Fibroblast of pulmonary artery (primary cell): ENCODE measurements around the gene IL4.

Experiments
- DNase-seq: peaks from one replicate; pipeline ENCODE4 v3.0.0-alpha.2; 2010; ENCODE audit warnings: low read depth
- H3K4me3 ChIP-seq: replicated peaks from 2 replicates; pipeline ENCODE4 v1.5.1; 2011; ENCODE audit warnings: low read depth, mild to moderate bottlenecking, control low read depth, low read length, moderate library complexity
- TF ChIP-seq, protein P1 (sequence below): IDR thresholded peaks from 2 replicates; pipeline ENCODE4 v1.5.1; 2011; ENCODE audit warnings: mild to moderate bottlenecking, control low read depth, low read length, inconsistent platforms; ENCODE audit errors: missing control alignments

The IL4 gene

DNA sequence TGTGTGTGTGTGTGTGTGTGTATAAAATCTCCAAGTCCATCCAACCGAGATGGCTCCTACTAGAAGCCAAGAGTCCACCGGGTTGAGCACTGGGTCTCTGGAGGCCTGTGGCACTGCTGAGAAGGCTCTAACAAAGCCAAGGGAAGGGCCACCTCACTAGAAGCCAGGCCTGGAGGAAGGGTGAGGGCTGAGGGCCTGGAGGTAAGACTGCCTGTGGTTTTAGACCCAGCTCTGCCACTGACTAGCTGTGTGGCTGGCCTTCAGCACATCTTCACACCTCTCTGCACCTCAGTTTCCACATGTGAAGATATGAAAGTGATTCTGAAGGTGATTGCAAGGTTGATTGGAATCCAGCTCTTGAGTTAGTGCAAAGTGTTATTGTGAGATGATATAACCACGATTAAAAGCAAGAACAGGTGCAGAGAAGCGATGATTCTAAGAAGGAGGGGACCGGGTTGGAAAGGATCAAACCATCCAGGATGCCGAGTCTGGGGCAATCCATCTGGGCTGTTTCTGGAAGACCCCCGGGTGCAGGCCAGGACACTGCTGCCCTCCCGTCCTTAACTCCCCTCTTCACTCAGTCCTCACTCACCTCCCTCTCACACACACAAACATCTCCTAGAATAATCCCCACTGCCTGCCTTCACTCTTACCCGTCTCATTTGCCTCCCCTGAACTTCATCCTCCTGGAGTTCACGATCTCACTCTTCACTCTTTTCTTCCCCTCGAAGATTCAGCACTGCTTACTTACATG is 2.3 kb downstream of the IL4 start:
- H3K4me3 ChIP-seq = no peak overlapping the region
- DNase-seq = no peak
- TF ChIP-seq, protein P1, sequence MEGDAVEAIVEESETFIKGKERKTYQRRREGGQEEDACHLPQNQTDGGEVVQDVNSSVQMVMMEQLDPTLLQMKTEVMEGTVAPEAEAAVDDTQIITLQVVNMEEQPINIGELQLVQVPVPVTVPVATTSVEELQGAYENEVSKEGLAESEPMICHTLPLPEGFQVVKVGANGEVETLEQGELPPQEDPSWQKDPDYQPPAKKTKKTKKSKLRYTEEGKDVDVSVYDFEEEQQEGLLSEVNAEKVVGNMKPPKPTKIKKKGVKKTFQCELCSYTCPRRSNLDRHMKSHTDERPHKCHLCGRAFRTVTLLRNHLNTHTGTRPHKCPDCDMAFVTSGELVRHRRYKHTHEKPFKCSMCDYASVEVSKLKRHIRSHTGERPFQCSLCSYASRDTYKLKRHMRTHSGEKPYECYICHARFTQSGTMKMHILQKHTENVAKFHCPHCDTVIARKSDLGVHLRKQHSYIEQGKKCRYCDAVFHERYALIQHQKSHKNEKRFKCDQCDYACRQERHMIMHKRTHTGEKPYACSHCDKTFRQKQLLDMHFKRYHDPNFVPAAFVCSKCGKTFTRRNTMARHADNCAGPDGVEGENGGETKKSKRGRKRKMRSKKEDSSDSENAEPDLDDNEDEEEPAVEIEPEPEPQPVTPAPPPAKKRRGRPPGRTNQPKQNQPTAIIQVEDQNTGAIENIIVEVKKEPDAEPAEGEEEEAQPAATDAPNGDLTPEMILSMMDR = no peak

DNA sequence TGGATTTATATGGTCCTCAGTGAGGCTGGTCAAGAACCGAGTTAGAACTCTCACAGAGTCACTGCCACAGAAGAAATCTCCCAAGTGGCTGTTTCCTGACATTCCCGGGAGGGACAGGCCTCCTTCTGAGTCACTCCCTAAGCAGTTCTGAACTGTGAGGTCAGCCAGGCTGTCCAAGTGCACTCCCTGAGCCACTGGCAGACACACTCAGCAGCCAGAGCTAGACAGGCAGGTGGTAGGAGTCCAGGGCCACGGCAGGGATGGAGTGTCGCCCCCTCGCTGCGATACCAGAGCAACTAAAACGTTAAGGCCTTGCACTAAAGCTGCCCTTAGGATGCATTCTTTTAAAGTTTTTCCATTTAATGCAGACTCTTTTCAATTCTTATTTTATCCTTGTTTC is 3.4 kb downstream of the IL4 start:
- peak; percentile 78 for DNase-seq
- TF ChIP-seq, protein P1 = peak; percentile 42

GRCh38 chr5:132677682-132678400 is 4.1 kb downstream of the IL4 start:
- no peak for DNase-seq
- H3K4me3 ChIP-seq = no peak overlapping the region
- TF ChIP-seq, protein P1 = no peak

More for the DNA sequence above, 3.4 kb downstream of the IL4 start:
- no peak overlapping the region for H3K4me3 ChIP-seq

DNA sequence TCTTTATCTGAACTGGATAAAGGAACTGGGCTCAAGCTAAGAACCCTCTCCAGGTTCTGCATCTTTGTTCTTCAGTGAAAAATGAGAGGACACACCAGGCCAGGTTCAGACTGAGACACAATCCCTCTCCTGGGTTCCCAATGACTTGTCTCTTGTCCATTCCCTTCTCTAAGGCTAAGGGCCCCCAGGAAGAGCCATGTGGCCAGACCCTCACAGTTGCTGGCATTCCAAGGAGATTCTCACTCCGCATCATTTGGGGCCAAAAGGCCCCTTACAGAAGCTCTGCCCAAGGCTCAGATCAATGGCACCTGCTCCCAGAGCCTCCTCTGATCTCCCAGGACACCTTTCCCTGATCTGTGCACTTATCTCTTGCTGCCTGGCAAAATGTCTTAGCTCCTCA is 4.9 kb downstream of the IL4 start:
- no peak overlapping the region for H3K4me3 ChIP-seq
- DNase-seq = no peak
- TF ChIP-seq, protein P1 = no peak

DNA sequence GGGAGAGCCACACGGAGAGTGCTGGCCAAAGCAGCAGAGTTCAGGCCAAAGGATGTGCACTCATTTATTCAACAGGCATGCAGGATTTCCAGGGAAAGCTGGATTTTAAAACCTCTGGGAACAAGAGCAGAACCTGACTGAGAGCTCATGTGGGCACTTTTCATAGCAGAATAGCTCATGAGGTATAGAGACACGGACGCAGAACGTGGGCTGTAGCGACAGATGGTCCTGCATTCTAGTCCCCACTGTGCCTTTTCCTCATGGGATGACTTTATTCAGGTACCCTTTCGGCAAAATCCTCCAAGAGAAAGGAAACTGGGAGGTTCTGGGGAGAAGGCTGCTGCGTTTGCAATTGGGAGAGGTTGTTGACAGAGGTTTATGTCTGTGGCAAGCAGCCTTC is 5.4 kb downstream of the IL4 start:
- DNase-seq = no peak
- TF ChIP-seq, protein P1 = no peak
- no peak overlapping the region for H3K4me3 ChIP-seq

DNA sequence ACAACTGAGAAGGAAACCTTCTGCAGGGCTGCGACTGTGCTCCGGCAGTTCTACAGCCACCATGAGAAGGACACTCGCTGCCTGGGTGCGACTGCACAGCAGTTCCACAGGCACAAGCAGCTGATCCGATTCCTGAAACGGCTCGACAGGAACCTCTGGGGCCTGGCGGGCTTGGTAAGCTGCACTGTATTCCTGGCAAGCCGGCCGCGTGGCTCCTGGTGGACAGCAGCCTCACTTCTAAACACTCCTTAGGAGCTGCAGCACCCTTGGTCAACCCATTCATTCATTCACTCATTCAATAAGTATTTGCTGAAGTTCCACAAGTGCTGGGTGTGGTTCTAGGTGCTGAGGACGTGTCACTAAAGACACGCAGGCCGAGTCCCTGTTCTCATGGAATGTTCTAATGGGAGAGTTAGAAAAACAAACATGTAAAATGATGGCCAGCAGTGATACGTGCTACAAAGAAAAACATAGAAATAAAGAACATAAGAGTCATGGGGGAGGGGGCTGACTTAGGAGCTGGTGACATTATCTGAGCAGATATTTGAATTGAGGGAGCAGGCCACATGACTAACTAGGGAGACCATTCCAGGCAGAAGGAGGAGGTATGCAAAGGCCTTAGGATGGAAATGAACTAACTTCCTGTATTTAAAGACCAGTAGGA is 6.1 kb downstream of the IL4 start:
- DNase-seq = no peak
- no peak overlapping the region for H3K4me3 ChIP-seq
- TF ChIP-seq, protein P1 = no peak
